Esophagus squamous epithelium (tissue), 5 donors: ENCODE measurements around the gene IFNL1. TPM values are rescaled to one million over a fixed set of nuclear protein-coding genes. Genes with fewer than 3 reads are reported as not detected.

Source experiments
- DNase-seq: peaks from one replicate; lab custom pipeline; 2025; lab: John Stamatoyannopoulos, UW
- H3K27ac ChIP-seq, 4 donors: fragments of 200-600 bp; sonication (generic); one replicate each; pipeline ENCODE4 v1.5.1; 2016 to 2019; ENCODE audit warnings: mild to moderate bottlenecking in 1 of 4
- H3K27me3 ChIP-seq, 4 donors: fragments of 200-600 bp; sonication (generic); 1 replicate in 3 of 4; 2 replicates in 1 of 4; pipeline versions ENCODE4 v1.5.1 to v1.6.0; 2017 to 2021; ENCODE audit warnings: antibody characterized with exemption in 1 of 4
- H3K36me3 ChIP-seq, 3 donors: fragments of 200-600 bp; sonication (generic); one replicate each; pipeline ENCODE4 v1.5.1; 2016 to 2019
- H3K4me1 ChIP-seq, 3 donors: fragments of 200-600 bp; sonication (generic); one replicate each; pipeline ENCODE4 v1.5.1; 2017 to 2019
- H3K4me3 ChIP-seq, 4 donors: fragments of 200-600 bp; sonication (generic); 1 replicate in 3 of 4; 2 replicates in 1 of 4; pipeline ENCODE4 v1.5.1; 2016 to 2019; ENCODE audit warnings: mild to moderate bottlenecking in 2 of 4, moderate library complexity in 1 of 4
- H3K9me3 ChIP-seq, 3 donors: fragments of 200-600 bp; sonication (generic); one replicate each; pipeline ENCODE4 v1.5.1; 2016 to 2019
- CTCF ChIP-seq, 6 experiments: fragments of 450-650 bp in 4 of 6; fragments of 200-600 bp in 2 of 6; sonication (generic) in 2 of 6; IDR thresholded peaks; one replicate each; pipeline ENCODE4 v1.5.1; 2016 to 2019; ENCODE audit warnings: antibody characterized with exemption in 6 of 6, mild to moderate bottlenecking in 4 of 6, moderate library complexity in 4 of 6
- POLR2A ChIP-seq, 4 donors: fragments of 450-650 bp; IDR thresholded peaks; one replicate each; pipeline ENCODE4 v1.6.1; 2017; ENCODE audit warnings: antibody characterized with exemption in 4 of 4, mild to moderate bottlenecking in 4 of 4, moderate library complexity in 3 of 4
- WGBS, 2 donors: methylation state at CpG; one replicate each; pipeline ENCODE4 v1.1.5; 2018; 5-methylcytosine and 5-hydroxymethylcytosine counted together
- intact Hi-C: fragments of 100-400 bp; cut with DNase I; formaldehyde crosslinking; loops from one replicate; pipeline ENCODE4 v1.15.0; 2022
- total RNA-seq, 4 donors: library from RNA; depleted of rRNA; stranded (reverse); fragments of >200 nt; gene quantifications; one replicate each; pipeline ENCODE4 v1.1.0, GENCODE V29; 2016
- donor health status: DM: yes; HTN: yes; CAD: no.

The IFNL1 gene
- total RNA-seq, 4 donors from 2014 or later = not detected

- 43 to 69% methylated on average over 2 of the region's 10 CpGs for WGBS, 2 donors
- no peaks in the 10 kb centered on the region for H3K36me3 ChIP-seq
- no peak for DNase-seq
- no peaks in the 10 kb centered on the region for H3K9me3 ChIP-seq
- H3K27ac ChIP-seq = no peak overlapping the region
- peaks cover 4 to 16% (median 8%) of the 10 kb centered on the region in 3 donors for H3K4me1 ChIP-seq
- intact Hi-C loops = loop anchor here (10.0 kb wide), 1 partner anchor 356 kb away; no protein-coding TSS in a partner anchor
- H3K4me3 ChIP-seq = peak overlapping the region; percentile 37 to 67 (median 52)
- H3K27me3 ChIP-seq = peaks cover 0 to 3% (median 0%) of the 10 kb centered on the region in 4 donors
- no peak for TF ChIP-seq CTCF (IDR thresholded peaks at IDR 0.05)
- TF ChIP-seq POLR2A (IDR thresholded peaks at IDR 0.05) = no peak
These were observed 25.1 kb downstream of the IFNL1 start for GRCh38 chr19:39321117-39321831.

GRCh38 chr19:39321832-39322176 lies 25.6 kb downstream of the IFNL1 start:
- Histone ChIP-seq H3K9me3 (no peaks in the 10 kb centered on the region), H3K27me3 (peaks cover 0 to 3% (median 0%) of the 10 kb centered on the region in 4 donors), H3K4me1 (peaks cover 4 to 16% (median 8%) of the 10 kb centered on the region in 3 donors), H3K36me3 (no peaks in the 10 kb centered on the region), H3K27ac (no peak overlapping the region), H3K4me3 (no peak overlapping the region)
- TF ChIP-seq POLR2A (IDR thresholded peaks at IDR 0.05) (no peak), CTCF (IDR thresholded peaks at IDR 0.05) (no peak)
- intact Hi-C loops = loop anchor here (10.0 kb wide), 1 partner anchor 357 kb away; no protein-coding TSS in a partner anchor
- no peak for DNase-seq

GRCh38 chr19:39324242-39324842 lies 28.1 kb downstream of the IFNL1 start:
- intact Hi-C loops = loop anchor here (10.0 kb wide), 1 partner anchor 360 kb away; no protein-coding TSS in a partner anchor
- 62 to 72% methylated on average over 5 of the region's 5 CpGs for WGBS, 2 donors
- peaks cover 4 to 24% (median 8%) of the 10 kb centered on the region in 3 donors for H3K4me1 ChIP-seq
- no peak overlapping the region for H3K4me3 ChIP-seq
- no peaks in the 10 kb centered on the region for H3K36me3 ChIP-seq
- TF ChIP-seq CTCF (IDR thresholded peaks at IDR 0.05) = no peak
- no peak for TF ChIP-seq POLR2A (IDR thresholded peaks at IDR 0.05)
- peaks cover 0 to 7% (median 0%) of the 10 kb centered on the region in 4 donors for H3K27me3 ChIP-seq
- no peak overlapping the region for H3K27ac ChIP-seq
- H3K9me3 ChIP-seq = no peaks in the 10 kb centered on the region
- DNase-seq = no peak

GRCh38 chr19:39325778-39326665 lies 29.8 kb downstream of the IFNL1 start:
- no peak overlapping the region for H3K4me3 ChIP-seq
- WGBS, 2 donors = 65 to 76% methylated on average over 13 to 15 of the region's 16 CpGs
- H3K36me3 ChIP-seq = no peaks in the 10 kb centered on the region

More at GRCh38 chr19:39325778-39326665, 29.8 kb downstream of the IFNL1 start:
- no peak for DNase-seq
- peaks cover 0 to 4% (median 0%) of the 10 kb centered on the region in 4 donors for H3K27me3 ChIP-seq
- no peak for TF ChIP-seq CTCF (IDR thresholded peaks at IDR 0.05)
- TF ChIP-seq POLR2A (IDR thresholded peaks at IDR 0.05) = no peak
- no peak overlapping the region for H3K27ac ChIP-seq
- peaks cover 0 to 10% (median 0%) of the 10 kb centered on the region in 3 donors for H3K4me1 ChIP-seq
- no peaks in the 10 kb centered on the region for H3K9me3 ChIP-seq
- intact Hi-C loops = loop anchor here (5.0 to 10.0 kb wide), 2 partner anchors 204 to 361 kb away; no protein-coding TSS in a partner anchor
